Measurements from ENCODE around the gene WDHD1. TPM values are rescaled to one million over a fixed set of nuclear protein-coding genes. Genes with fewer than 3 reads are reported as not detected.

WDHD1 gene
- total RNA-seq, 1 experiment from 2014 or later: 27.5 TPM

- CTCF ChIA-PET: interaction anchor here (1.3 kb wide), 1 partner anchor 73 kb away, joined by 3 read pairs; the partner anchor contains the start of gene GCH1
- Histone ChIP-seq H3K4me1 (no peaks in the 10 kb centered on the region), H3K27me3 (replicated peaks; ENCODE audit: control insufficient read depth, insufficient read depth, low read length) (no peaks in the 10 kb centered on the region), H3K36me3 (ENCODE audit: control insufficient read depth, insufficient read depth, low read length) (peaks cover 2% of the 10 kb centered on the region; the same call in 1 of the 2 replicates), H3K4me3 (ENCODE audit: low read depth, low read length) (no peak overlapping the region), H3K9me3 (no peaks in the 10 kb centered on the region)
- DNase-seq: no peak
- Mint-ChIP-seq H3K4me3 (ENCODE audit: unreplicated experiment) (no peak overlapping the region), H3K36me3 (ENCODE audit: insufficient read depth, unreplicated experiment) (peaks cover 43% of the 10 kb centered on the region), H3K9me3 (ENCODE audit: unreplicated experiment) (no peaks in the 10 kb centered on the region), H3K27ac (ENCODE audit: unreplicated experiment) (no peak overlapping the region), H3K4me1 (ENCODE audit: low read depth, unreplicated experiment) (no peaks in the 10 kb centered on the region), H3K27me3 (ENCODE audit: insufficient read depth, unreplicated experiment) (no peaks in the 10 kb centered on the region)
- TF ChIP-seq CTCF (IDR thresholded peaks at IDR 0.05; ENCODE audit: insufficient read depth in 1 of 2, low read depth in 1 of 2, low read length in 1 of 2, severe bottlenecking in 1 of 2, unreplicated experiment in 1 of 2): no peak
- no TSS peak for BruUV-seq (replicated peaks)
- POLR2A ChIA-PET: no interaction called here
- intact Hi-C loops (cut with micrococcal nuclease; ENCODE audit: unreplicated experiment): no loop called here
Observed at GRCh38 chr14:54976316-54976715, 50.6 kb downstream of the WDHD1 start.

- no peaks in the 10 kb centered on the region for H3K4me1 ChIP-seq
- peaks cover 2% of the 10 kb centered on the region; the same call in 1 of the 2 replicates for H3K36me3 ChIP-seq (ENCODE audit: control insufficient read depth, insufficient read depth, low read length)
- no peaks in the 10 kb centered on the region for H3K9me3 ChIP-seq
- no peak for DNase-seq
- Mint-ChIP-seq H3K36me3 (ENCODE audit: insufficient read depth, unreplicated experiment) (peaks cover 38% of the 10 kb centered on the region), H3K27me3 (ENCODE audit: insufficient read depth, unreplicated experiment) (no peaks in the 10 kb centered on the region), H3K4me3 (ENCODE audit: unreplicated experiment) (no peak overlapping the region), H3K4me1 (ENCODE audit: low read depth, unreplicated experiment) (no peaks in the 10 kb centered on the region), H3K27ac (ENCODE audit: unreplicated experiment) (no peak overlapping the region), H3K9me3 (ENCODE audit: unreplicated experiment) (no peaks in the 10 kb centered on the region)
- BruUV-seq (replicated peaks): no TSS peak
- H3K4me3 ChIP-seq (ENCODE audit: low read depth, low read length): no peak overlapping the region
- CTCF ChIA-PET: interaction anchor here (1.3 kb wide), 1 partner anchor 73 kb away, joined by 3 read pairs; the partner anchor contains the start of gene GCH1
- POLR2A ChIA-PET: no interaction called here
- no peak for TF ChIP-seq CTCF (IDR thresholded peaks at IDR 0.05; ENCODE audit: insufficient read depth in 1 of 2, low read depth in 1 of 2, low read length in 1 of 2, severe bottlenecking in 1 of 2, unreplicated experiment in 1 of 2)
- no peaks in the 10 kb centered on the region for H3K27me3 ChIP-seq (replicated peaks; ENCODE audit: control insufficient read depth, insufficient read depth, low read length)
- intact Hi-C loops (cut with micrococcal nuclease; ENCODE audit: unreplicated experiment): no loop called here
Observed at GRCh38 chr14:54975856-54976255, 51.0 kb downstream of the WDHD1 start.

- ChIA-PET POLR2A (no interaction called here), CTCF (interaction anchor here (0.7 to 1.3 kb wide), 2 partner anchors 72 to 190 kb away, joined by 3 to 5 read pairs; partner anchors contain the start of gene GCH1)
- no peaks in the 10 kb centered on the region for H3K4me1 ChIP-seq
- Mint-ChIP-seq H3K36me3 (ENCODE audit: insufficient read depth, unreplicated experiment) (peaks cover 33% of the 10 kb centered on the region), H3K4me3 (ENCODE audit: unreplicated experiment) (no peak overlapping the region), H3K9me3 (ENCODE audit: unreplicated experiment) (no peaks in the 10 kb centered on the region), H3K4me1 (ENCODE audit: low read depth, unreplicated experiment) (peaks cover 6% of the 10 kb centered on the region), H3K27ac (ENCODE audit: unreplicated experiment) (no peak overlapping the region), H3K27me3 (ENCODE audit: insufficient read depth, unreplicated experiment) (no peaks in the 10 kb centered on the region)
- no peak overlapping the region for H3K4me3 ChIP-seq (ENCODE audit: low read depth, low read length)
- H3K27me3 ChIP-seq (replicated peaks; ENCODE audit: control insufficient read depth, insufficient read depth, low read length): no peaks in the 10 kb centered on the region
- peaks cover 2% of the 10 kb centered on the region; the same call in 1 of the 2 replicates for H3K36me3 ChIP-seq (ENCODE audit: control insufficient read depth, insufficient read depth, low read length)
- H3K9me3 ChIP-seq: no peaks in the 10 kb centered on the region
- no peak for DNase-seq
- no TSS peak for BruUV-seq (replicated peaks)
- no peak for TF ChIP-seq CTCF (IDR thresholded peaks at IDR 0.05; ENCODE audit: insufficient read depth in 1 of 2, low read depth in 1 of 2, low read length in 1 of 2, severe bottlenecking in 1 of 2, unreplicated experiment in 1 of 2)
- intact Hi-C loops (cut with micrococcal nuclease; ENCODE audit: unreplicated experiment): no loop called here
Observed at GRCh38 chr14:54974788-54975414, 52.0 kb downstream of the WDHD1 start.
